GM12873 (cell line): ENCODE measurements around the gene RHOV.
A peak's percentile ranks its signal among the peaks of the same experiment; 100 is the strongest.

Experiments used
- TF ChIP-seq, protein P1 (sequence below): IDR thresholded peaks from 2 replicates; pipeline ENCODE4 v1.5.1; 2012; ENCODE audit warnings: low read depth, mild to moderate bottlenecking, moderate library complexity, low read length, control low read depth; ENCODE audit not compliant: insufficient read depth; ENCODE audit errors: missing control alignments

The RHOV gene

DNA sequence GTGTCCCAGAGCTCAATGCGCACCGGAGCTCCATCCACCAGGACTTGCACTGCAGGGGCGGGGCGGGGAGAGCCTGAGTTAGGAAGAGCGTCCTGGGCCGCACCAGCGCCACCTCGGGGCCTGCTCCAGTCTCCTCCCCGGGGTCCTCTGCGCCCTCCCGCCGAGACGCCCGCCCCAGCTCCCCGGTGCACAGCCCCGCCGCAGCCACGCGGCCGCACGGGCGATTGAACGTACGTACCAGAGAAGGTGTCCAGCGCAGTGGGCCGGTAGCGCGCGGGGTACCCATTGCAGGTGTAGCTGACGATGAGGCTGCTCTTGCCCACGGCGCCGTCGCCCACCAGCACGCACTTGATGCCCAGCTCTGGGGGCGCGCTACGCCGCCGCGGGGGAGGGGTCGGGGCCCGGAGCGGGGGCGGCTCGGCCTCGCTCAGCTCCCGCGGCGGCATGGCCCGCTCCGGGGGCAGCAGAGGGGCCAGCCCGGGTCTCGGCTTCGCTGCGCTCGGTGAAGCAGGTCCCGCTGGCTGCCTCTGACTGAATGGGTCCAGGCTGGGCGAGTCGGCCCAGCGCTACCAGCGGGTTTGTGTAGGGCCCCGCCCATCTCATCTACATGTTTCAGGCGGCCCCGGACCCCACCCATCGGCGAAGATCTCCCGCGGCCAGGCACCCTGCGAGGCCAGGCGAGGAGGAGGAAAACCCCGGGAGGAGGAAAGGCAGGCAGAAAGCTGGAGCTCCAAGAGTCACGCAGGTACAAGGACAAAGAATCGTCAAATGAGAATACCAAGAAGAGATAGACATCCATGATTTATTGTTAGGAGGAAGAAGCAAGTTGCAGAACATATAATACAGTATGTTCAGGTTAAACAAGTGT, at the start of gene RHOV:
RHOV (minus strand) TSS at position 541 of the 868 bp plus-strand sequence; CDS start at position 446, 95 bp downstream.
- TF ChIP-seq, protein P1, sequence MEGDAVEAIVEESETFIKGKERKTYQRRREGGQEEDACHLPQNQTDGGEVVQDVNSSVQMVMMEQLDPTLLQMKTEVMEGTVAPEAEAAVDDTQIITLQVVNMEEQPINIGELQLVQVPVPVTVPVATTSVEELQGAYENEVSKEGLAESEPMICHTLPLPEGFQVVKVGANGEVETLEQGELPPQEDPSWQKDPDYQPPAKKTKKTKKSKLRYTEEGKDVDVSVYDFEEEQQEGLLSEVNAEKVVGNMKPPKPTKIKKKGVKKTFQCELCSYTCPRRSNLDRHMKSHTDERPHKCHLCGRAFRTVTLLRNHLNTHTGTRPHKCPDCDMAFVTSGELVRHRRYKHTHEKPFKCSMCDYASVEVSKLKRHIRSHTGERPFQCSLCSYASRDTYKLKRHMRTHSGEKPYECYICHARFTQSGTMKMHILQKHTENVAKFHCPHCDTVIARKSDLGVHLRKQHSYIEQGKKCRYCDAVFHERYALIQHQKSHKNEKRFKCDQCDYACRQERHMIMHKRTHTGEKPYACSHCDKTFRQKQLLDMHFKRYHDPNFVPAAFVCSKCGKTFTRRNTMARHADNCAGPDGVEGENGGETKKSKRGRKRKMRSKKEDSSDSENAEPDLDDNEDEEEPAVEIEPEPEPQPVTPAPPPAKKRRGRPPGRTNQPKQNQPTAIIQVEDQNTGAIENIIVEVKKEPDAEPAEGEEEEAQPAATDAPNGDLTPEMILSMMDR: peak; percentile 54

DNA sequence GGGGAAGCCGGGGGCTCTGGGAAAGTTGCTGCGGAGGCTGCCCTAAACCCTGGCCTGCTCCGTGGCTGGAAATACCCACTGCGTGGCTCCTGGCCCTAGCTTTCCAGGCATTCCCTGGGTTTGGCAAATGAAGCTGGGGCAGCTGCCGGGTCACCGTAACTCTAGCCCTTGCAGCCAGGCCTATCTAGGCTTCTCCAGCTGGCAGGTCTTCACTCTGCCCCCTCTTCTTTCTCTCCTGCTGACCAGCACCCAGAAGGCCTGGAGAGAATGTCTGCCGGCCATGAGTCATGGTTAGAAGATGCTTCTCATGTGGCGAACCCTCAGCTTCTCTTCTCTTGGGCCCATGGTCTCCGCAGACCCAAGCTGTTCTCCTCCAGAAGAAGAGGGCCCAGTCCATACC, 49.5 kb upstream of the RHOV start:
- TF ChIP-seq, protein P1: no peak

- TF ChIP-seq, protein P1: no peak
Measured at GRCh38 chr15:40922608-40923005, 48.6 kb upstream of the RHOV start.

DNA sequence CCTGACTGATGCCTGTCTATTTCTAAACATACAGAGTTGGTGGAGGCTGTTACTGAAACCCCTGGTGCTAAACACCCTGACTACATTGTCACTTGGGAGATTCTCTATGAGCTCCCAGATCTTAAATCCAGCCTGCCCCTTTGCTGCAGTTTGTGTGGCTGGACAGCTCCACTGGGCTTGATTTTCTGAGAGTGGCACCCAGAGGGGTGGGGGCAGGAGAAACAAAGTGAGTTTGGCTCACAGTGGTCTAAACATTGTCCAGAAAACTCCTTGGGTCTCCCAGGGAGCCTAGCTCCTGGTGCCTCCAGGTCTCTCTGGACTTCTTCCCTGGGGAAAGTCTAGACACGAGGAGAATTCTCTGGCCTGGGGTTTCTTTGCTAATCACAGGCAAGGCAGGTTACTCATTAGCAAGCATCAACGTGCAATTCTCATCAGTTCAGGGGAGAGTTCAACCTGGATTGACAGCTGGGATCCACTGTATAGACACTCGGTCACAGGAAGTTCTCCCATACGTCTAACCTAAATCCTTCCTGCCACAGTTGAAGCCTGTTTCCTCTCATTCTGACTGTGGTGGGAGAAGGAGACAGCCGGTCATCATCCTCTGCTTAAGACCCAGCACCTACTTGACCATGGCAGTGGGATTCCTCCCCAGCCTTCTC, 48.0 kb upstream of the RHOV start:
- TF ChIP-seq, protein P1: no peak

DNA sequence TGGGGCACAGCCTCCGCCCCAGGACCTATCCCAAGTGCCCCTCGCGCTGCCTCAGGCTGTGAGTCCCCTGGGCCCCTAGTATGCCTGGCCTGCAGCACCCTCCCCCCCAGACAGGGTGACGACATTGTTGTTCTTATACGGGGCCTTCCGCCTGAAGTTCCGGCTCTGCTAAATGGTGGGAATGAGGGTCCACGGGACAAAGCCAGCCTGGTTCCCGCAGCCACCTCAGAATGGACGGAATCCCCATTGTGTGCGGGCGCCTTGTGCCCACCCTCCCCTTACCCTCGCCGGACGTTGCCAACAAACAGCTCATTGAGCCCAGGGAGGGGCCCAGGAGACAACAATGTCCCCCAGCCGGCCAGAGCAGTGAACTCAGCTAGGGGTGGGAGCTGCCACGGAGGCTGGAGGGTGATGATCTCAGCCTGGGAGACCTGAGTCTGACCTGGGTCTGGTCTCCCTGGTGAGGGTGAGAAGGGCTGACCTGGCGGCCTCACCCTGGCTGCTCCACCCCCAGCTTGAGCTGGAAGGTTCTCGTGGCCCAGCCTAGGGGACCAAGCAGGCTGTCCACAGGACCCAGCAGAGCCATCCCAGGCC, 44.9 kb upstream of the RHOV start:
- TF ChIP-seq, protein P1: no peak

DNA sequence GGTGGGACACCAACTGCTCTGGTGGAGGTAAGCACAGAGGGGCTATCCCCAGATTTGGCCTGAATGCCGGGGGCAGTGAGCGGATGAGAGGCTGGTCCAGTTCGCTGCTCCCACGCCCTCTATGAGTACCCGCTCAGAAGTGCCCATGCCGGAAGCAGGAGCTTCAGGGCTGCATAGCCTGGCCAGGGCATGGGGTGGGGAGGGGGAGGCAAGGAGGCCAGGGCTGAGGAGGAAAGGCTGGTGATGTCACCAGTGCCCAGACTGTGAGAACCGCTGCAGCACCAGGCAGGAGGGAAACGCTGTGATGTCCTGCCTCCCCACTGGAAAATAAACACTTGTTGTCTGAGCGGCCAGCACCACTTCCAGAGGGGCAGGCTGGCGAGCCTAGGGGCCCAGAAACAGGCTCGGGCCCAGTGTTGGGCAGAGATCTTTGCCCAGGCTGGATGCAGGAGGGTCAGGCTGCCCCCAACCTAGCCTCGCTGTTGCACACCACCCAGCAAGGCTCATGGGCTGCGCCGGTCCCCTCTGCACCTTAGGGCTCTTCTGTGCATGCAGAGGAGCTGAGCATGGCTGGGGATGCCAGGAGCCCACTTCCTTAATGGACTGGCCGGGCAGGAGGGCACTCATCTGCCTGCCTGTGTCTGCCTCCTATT, 44.2 kb upstream of the RHOV start:
- TF ChIP-seq, protein P1: no peak
